Panc1 (cell line): ENCODE data around the gene GPR26. TPM values are rescaled to one million over a fixed set of nuclear protein-coding genes. Genes with fewer than 3 reads are reported as not detected.

Experiments
- ATAC-seq: fragments of 200-7000 bp; cut with Tn5 transposase; 2 replicates; pipeline ENCODE4 v1.9.1; 2020; ENCODE audit warnings: mild to moderate bottlenecking, moderate library complexity
- BruUV-seq: library from RNA; stranded (reverse); fragments of 400-500 nt; replicated peaks from 2 replicates; lab custom pipeline; 2021; lab: Mats Ljungman, UMichigan
- CTCF ChIA-PET: fragments of 300-600 bp; sonication (Branson Sonifier 250); formaldehyde crosslinking; loops from one replicate; lab custom pipeline; 2022; ENCODE audit warnings: antibody characterized with exemption; lab: Charles Lee
- POLR2A ChIA-PET: fragments of 300-600 bp; sonication (Branson Sonifier 250); formaldehyde crosslinking; loops from one replicate; lab custom pipeline; 2022; ENCODE audit warnings: antibody characterized with exemption; lab: Charles Lee
- DNase-seq: peaks from one replicate; pipeline ENCODE4 v3.0.0-alpha.2; 2010; ENCODE audit warnings: low read depth, low spot score
- H3K27ac ChIP-seq: 2 replicates; pipeline ENCODE4 v1.5.1; 2011; ENCODE audit warnings: mild to moderate bottlenecking, low read length, inconsistent platforms
- H3K27me3 ChIP-seq: fragments of 200-500 bp; sonication (Bioruptor generic); 2 replicates; pipeline ENCODE4 v1.6.0; 2014; ENCODE audit warnings: low read length, inconsistent platforms; ENCODE audit not compliant: control insufficient read depth, insufficient read depth
- H3K36me3 ChIP-seq: fragments of 200-500 bp; sonication (Bioruptor generic); 2 replicates; pipeline ENCODE4 v1.5.1; 2014; ENCODE audit warnings: inconsistent platforms, mild to moderate bottlenecking, low read length, moderate library complexity; ENCODE audit not compliant: control insufficient read depth, insufficient read depth
- H3K4me1 ChIP-seq: 2 replicates; pipeline ENCODE4 v1.5.1; 2011; ENCODE audit warnings: inconsistent platforms, mild to moderate bottlenecking, low read length, moderate library complexity; ENCODE audit not compliant: control insufficient read depth, insufficient read depth
- H3K4me3 ChIP-seq, 2 experiments: 2 replicates each; pipeline ENCODE4 v1.5.1; 2011 to 2012; ENCODE audit warnings: low read depth in 2 of 2, low read length in 2 of 2, mild to moderate bottlenecking in 2 of 2, inconsistent platforms in 1 of 2, moderate library complexity in 1 of 2
- H3K9me3 ChIP-seq: fragments of 200-500 bp; sonication (Bioruptor generic); 2 replicates; pipeline ENCODE4 v1.5.1; 2014; ENCODE audit warnings: low read depth, mild to moderate bottlenecking, inconsistent platforms, low read length, moderate library complexity; ENCODE audit not compliant: control insufficient read depth, insufficient read depth
- CTCF ChIP-seq: fragments of 450-650 bp; IDR thresholded peaks from 2 replicates; pipeline ENCODE4 v1.5.1; 2017; ENCODE audit warnings: mild to moderate bottlenecking
- POLR2AphosphoS5 ChIP-seq: IDR thresholded peaks from 2 replicates; pipeline ENCODE4 v1.6.1; 2012; ENCODE audit warnings: mild to moderate bottlenecking, low read depth, low read length, moderate library complexity
- SIN3A ChIP-seq: IDR thresholded peaks from 2 replicates; pipeline ENCODE4 v1.6.1; 2012; ENCODE audit warnings: low read depth, mild to moderate bottlenecking, low read length, moderate library complexity, borderline replicate concordance; ENCODE audit not compliant: insufficient read depth
- TCF7L2 ChIP-seq: IDR thresholded peaks from 2 replicates; pipeline ENCODE4 v1.6.1; 2011; ENCODE audit warnings: mild to moderate bottlenecking, low read depth, low read length, inconsistent platforms
- in situ Hi-C: cut with HindIII; loops from 2 replicates; pipeline ENCODE4 v1.10.0; 2016; ENCODE audit warnings: low sequenced_read_pairs, low pct_unique_long_range_greater_than_20kb
- intact Hi-C: fragments of 100-400 bp; cut with micrococcal nuclease; formaldehyde crosslinking; loops from one replicate; pipeline ENCODE4 v1.10.0; 2022; ENCODE audit not compliant: unreplicated experiment
- total RNA-seq: library from RNA; stranded (reverse); gene quantifications from one replicate; pipeline ENCODE4 v1.2.1, GENCODE V29; 2021; ENCODE audit not compliant: unreplicated experiment
- TF ChIP-seq, protein P1 (sequence below), 2 experiments: IDR thresholded peaks; 2 replicates each; pipeline ENCODE4 v1.6.1; 2011 to 2012; ENCODE audit warnings: low read depth in 2 of 2, control low read depth in 1 of 2, low read length in 1 of 2, mild to moderate bottlenecking in 1 of 2, moderate library complexity in 1 of 2; ENCODE audit not compliant: insufficient read depth in 1 of 2

Gene GPR26
- total RNA-seq, 1 experiment from 2014 or later: not detected

DNA sequence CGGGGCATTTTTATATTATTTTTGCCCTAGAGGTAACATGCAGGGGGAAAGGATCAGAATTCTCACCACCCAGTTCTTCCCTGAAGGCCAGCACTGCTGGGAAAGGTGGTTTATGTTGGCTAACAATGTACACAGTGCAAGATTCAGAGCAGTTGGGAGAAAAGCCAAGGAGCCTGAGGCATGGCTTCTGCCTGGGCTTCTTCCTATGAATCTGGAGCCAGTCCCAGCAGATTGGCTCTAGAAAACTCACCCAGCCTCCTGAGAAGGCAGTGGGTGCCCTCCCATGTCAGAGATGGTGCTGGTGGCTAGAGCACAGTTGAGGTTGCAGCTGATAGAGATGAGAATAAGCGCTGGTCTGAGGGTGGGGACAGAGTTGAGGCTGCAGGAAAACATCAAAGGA lies 44.7 kb upstream of the GPR26 start:
- TF ChIP-seq SIN3A (no peak), POLR2AphosphoS5 (no peak), CTCF (no peak), TCF7L2 (no peak)
- TF ChIP-seq, protein P1, sequence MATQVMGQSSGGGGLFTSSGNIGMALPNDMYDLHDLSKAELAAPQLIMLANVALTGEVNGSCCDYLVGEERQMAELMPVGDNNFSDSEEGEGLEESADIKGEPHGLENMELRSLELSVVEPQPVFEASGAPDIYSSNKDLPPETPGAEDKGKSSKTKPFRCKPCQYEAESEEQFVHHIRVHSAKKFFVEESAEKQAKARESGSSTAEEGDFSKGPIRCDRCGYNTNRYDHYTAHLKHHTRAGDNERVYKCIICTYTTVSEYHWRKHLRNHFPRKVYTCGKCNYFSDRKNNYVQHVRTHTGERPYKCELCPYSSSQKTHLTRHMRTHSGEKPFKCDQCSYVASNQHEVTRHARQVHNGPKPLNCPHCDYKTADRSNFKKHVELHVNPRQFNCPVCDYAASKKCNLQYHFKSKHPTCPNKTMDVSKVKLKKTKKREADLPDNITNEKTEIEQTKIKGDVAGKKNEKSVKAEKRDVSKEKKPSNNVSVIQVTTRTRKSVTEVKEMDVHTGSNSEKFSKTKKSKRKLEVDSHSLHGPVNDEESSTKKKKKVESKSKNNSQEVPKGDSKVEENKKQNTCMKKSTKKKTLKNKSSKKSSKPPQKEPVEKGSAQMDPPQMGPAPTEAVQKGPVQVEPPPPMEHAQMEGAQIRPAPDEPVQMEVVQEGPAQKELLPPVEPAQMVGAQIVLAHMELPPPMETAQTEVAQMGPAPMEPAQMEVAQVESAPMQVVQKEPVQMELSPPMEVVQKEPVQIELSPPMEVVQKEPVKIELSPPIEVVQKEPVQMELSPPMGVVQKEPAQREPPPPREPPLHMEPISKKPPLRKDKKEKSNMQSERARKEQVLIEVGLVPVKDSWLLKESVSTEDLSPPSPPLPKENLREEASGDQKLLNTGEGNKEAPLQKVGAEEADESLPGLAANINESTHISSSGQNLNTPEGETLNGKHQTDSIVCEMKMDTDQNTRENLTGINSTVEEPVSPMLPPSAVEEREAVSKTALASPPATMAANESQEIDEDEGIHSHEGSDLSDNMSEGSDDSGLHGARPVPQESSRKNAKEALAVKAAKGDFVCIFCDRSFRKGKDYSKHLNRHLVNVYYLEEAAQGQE (IDR thresholded peaks at IDR 0.05; ENCODE audit: insufficient read depth in 1 of 2, low read depth in 2 of 2, low read length in 1 of 2): no peak
- POLR2A ChIA-PET: no interaction called here
- CTCF ChIA-PET: no interaction called here
- Histone ChIP-seq H3K27ac (no peak overlapping the region), H3K9me3 (no peaks in the 10 kb centered on the region), H3K27me3 (peaks cover 9% of the 10 kb centered on the region), H3K4me3 (no peak overlapping the region), H3K4me1 (no peaks in the 10 kb centered on the region), H3K36me3 (no peaks in the 10 kb centered on the region)
- no TSS peak for BruUV-seq
- no peak for ATAC-seq
- in situ Hi-C loops: no loop called here
- DNase-seq: no peak
- intact Hi-C loops: no loop called here

- Histone ChIP-seq H3K27me3 (peaks cover 9% of the 10 kb centered on the region), H3K4me3 (no peak overlapping the region), H3K9me3 (no peaks in the 10 kb centered on the region), H3K36me3 (no peaks in the 10 kb centered on the region), H3K4me1 (no peaks in the 10 kb centered on the region), H3K27ac (no peak overlapping the region)
- intact Hi-C loops (no loop called here), in situ Hi-C loops (no loop called here)
- ATAC-seq (no peak), DNase-seq (no peak)
- ChIA-PET POLR2A (no interaction called here), CTCF (no interaction called here)
- TF ChIP-seq SIN3A (no peak), POLR2AphosphoS5 (no peak), TCF7L2 (no peak), CTCF (no peak)
- TF ChIP-seq, protein P1 (IDR thresholded peaks at IDR 0.05; ENCODE audit: insufficient read depth in 1 of 2, low read depth in 2 of 2, low read length in 1 of 2): no peak
- BruUV-seq: no TSS peak
These were observed 44.2 kb upstream of the GPR26 start for GRCh38 chr10:123621916-123622315.
